HepG2 (cell line): Measurements from ENCODE around the gene IL2RG. TPM values are rescaled to one million over a fixed set of nuclear protein-coding genes. Genes with fewer than 3 reads are reported as not detected.

ENCODE experiments used
- ATAC-seq: fragments of 200-7000 bp; cut with Tn5 transposase; 3 replicates; pipeline ENCODE4 v1.9.1; 2020; ENCODE audit warnings: mild to moderate bottlenecking, moderate library complexity
- BruUV-seq: library from RNA; stranded (reverse); fragments of 400-500 nt; replicated peaks from 2 replicates; lab custom pipeline; 2021; lab: Mats Ljungman, UMichigan
- CTCF ChIA-PET: fragments of 300-600 bp; formaldehyde crosslinking; extraction: SDS; loops from one replicate; lab custom pipeline; 2021; ENCODE audit warnings: low total read pairs, inconsistent platforms, low intra/inter-chr PET ratio; lab: Yijun Ruan, JAX
- POLR2A ChIA-PET: fragments of 350-600 bp; sonication (Branson Sonifier 250); formaldehyde crosslinking; loops from one replicate; lab custom pipeline; 2020; ENCODE audit warnings: antibody characterized with exemption, inconsistent platforms; lab: Yijun Ruan, JAX
- DNase-seq: peaks from one replicate; pipeline ENCODE4 v3.0.0-alpha.2; 2015; ENCODE audit warnings: low spot score
- FAIRE-seq: peaks from 3 replicates; lab custom pipeline; 2011; peaks lifted over from hg19 to GRCh38; lab: Jason Lieb, UNC
- H2AFZ ChIP-seq: one replicate; pipeline ENCODE4 v1.6.1; 2011; ENCODE audit warnings: low read length, inconsistent platforms
- H3K27ac ChIP-seq: fragments of 300-600 bp; 3 replicates; pipeline ENCODE4 v1.8.0; 2011; ENCODE audit warnings: mixed run types, mild to moderate bottlenecking, mixed read lengths, low read length, inconsistent platforms; ENCODE audit not compliant: insufficient read depth; ENCODE audit errors: extremely low read length
- H3K27me3 ChIP-seq, 2 experiments: fragments of 200-600 bp in 1 of 2; 2 replicates in 1 of 2; 3 replicates in 1 of 2; pipeline versions ENCODE4 v1.6.0 to v1.8.0; 2011; ENCODE audit warnings: low read length in 2 of 2, mild to moderate bottlenecking in 2 of 2, moderate library complexity in 2 of 2, inconsistent platforms in 1 of 2; ENCODE audit not compliant: insufficient read depth in 2 of 2, control insufficient read depth in 1 of 2
- H3K36me3 ChIP-seq, 2 experiments: fragments of 200-600 bp in 1 of 2; replicated peaks in 1 of 2; 2 replicates in 1 of 2; 3 replicates in 1 of 2; pipeline versions ENCODE4 v1.5.1 to v1.8.0; 2011; ENCODE audit warnings: low read length in 2 of 2, inconsistent platforms in 1 of 2; ENCODE audit not compliant: insufficient read depth in 2 of 2, control insufficient read depth in 1 of 2
- H3K4me1 ChIP-seq: 2 replicates; pipeline ENCODE4 v1.5.1; 2012; ENCODE audit warnings: low read length, inconsistent platforms; ENCODE audit not compliant: insufficient read depth
- H3K4me2 ChIP-seq: 2 replicates; pipeline ENCODE4 v1.6.0; 2011; ENCODE audit warnings: low read depth, low read length, inconsistent platforms
- H3K4me3 ChIP-seq, 3 experiments: fragments of 200-600 bp in 1 of 3; sonication (generic), shearing (Covaris generic) in 1 of 3; replicated peaks in 1 of 3; 2 replicates each; pipeline ENCODE4 v1.5.1; 2011 to 2016; ENCODE audit warnings: low read length in 3 of 3, inconsistent platforms in 2 of 3, low read depth in 2 of 3, mild to moderate bottlenecking in 2 of 3, control low read depth in 1 of 3, mixed read lengths in 1 of 3; ENCODE audit not compliant: insufficient read depth in 1 of 3
- H3K79me2 ChIP-seq: one replicate; pipeline ENCODE4 v1.6.1; 2011; ENCODE audit warnings: low read length, inconsistent platforms; ENCODE audit not compliant: insufficient read depth
- H3K9ac ChIP-seq: 2 replicates; pipeline ENCODE4 v1.6.0; 2011; ENCODE audit warnings: mild to moderate bottlenecking, low read depth, low read length, inconsistent platforms; ENCODE audit not compliant: insufficient read depth
- H3K9me3 ChIP-seq: 2 replicates; pipeline ENCODE4 v1.5.1; 2012; ENCODE audit warnings: mild to moderate bottlenecking, low read length
- H4K20me1 ChIP-seq: 2 replicates; pipeline ENCODE4 v1.6.0; 2011; ENCODE audit warnings: inconsistent platforms, mild to moderate bottlenecking, low read length, moderate library complexity; ENCODE audit not compliant: insufficient read depth
- AGO2 ChIP-seq: fragments of 200-400 bp; formaldehyde crosslinking; optimal IDR thresholded peaks from 2 replicates; pipeline ENCODE3; 2017; ENCODE audit warnings: mild to moderate bottlenecking, low read depth, low read length, moderate library complexity
- ARNT2 ChIP-seq: sonication (generic); formaldehyde crosslinking; IDR thresholded peaks from 2 replicates; pipeline ENCODE4 v1.8.0; 2022; ENCODE audit warnings: mild to moderate bottlenecking, low read depth, missing genetic modification reagents, moderate library complexity
- HOXA7 ChIP-seq: sonication (generic); formaldehyde crosslinking; IDR thresholded peaks from 2 replicates; pipeline ENCODE4 v1.8.1; 2022; ENCODE audit warnings: mild to moderate bottlenecking, missing genetic modification reagents, moderate library complexity
- MED13 ChIP-seq: sonication (generic); formaldehyde crosslinking; IDR thresholded peaks from 2 replicates; pipeline ENCODE4 v1.5.0; 2020; ENCODE audit warnings: missing genetic modification reagents
- NCOA5 ChIP-seq: sonication (generic); formaldehyde crosslinking; IDR thresholded peaks from 2 replicates; pipeline ENCODE4 v1.4.0; 2020; ENCODE audit warnings: missing genetic modification reagents
- RAD21 ChIP-seq: fragments of 450-650 bp; formaldehyde crosslinking; IDR thresholded peaks from 2 replicates; pipeline ENCODE4 v1.5.0; 2020; ENCODE audit warnings: mild to moderate bottlenecking
- STAT5B ChIP-seq: sonication (generic); formaldehyde crosslinking; IDR thresholded peaks from 2 replicates; pipeline ENCODE4 v1.4.0; 2020; ENCODE audit warnings: missing genetic modification reagents
- TAF15 ChIP-seq: fragments of 200-400 bp; formaldehyde crosslinking; IDR thresholded peaks from one replicate; pipeline ENCODE4 v1.6.1; 2018; ENCODE audit warnings: mild to moderate bottlenecking, low read depth, low read length; ENCODE audit not compliant: poor library complexity, severe bottlenecking
- THAP8 ChIP-seq: sonication (generic); formaldehyde crosslinking; IDR thresholded peaks from 2 replicates; pipeline ENCODE4 v1.5.1; 2020; ENCODE audit warnings: missing genetic modification reagents, mild to moderate bottlenecking, borderline replicate concordance
- ZFP82 ChIP-seq: sonication (generic); formaldehyde crosslinking; IDR thresholded peaks from 2 replicates; pipeline ENCODE4 v1.5.1; 2020; ENCODE audit warnings: mild to moderate bottlenecking, missing genetic modification reagents, borderline replicate concordance
- ZNF281 ChIP-seq: sonication (generic); formaldehyde crosslinking; IDR thresholded peaks from 2 replicates; pipeline ENCODE4 v1.4.0; 2020; ENCODE audit warnings: missing genetic modification reagents, borderline replicate concordance
- ZNF343 ChIP-seq: sonication (generic); formaldehyde crosslinking; IDR thresholded peaks from 2 replicates; pipeline ENCODE4 v1.4.0; 2020; ENCODE audit warnings: mild to moderate bottlenecking, missing genetic modification reagents
- WGBS: methylation state at CpG from one replicate; pipeline ENCODE4 v1.1.6; 2017; ENCODE audit warnings: low lambda C conversion rate; 5-methylcytosine and 5-hydroxymethylcytosine counted together
- in situ Hi-C: cut with HindIII; loops from 2 replicates; pipeline ENCODE4 v1.10.0; 2017; ENCODE audit warnings: low pct_unique_long_range_greater_than_20kb; ENCODE audit not compliant: extremely low pct_ligation_motif_present
- intact Hi-C: fragments of 100-400 bp; cut with micrococcal nuclease; formaldehyde crosslinking; loops from one replicate; pipeline ENCODE4 v1.10.0; 2022; ENCODE audit not compliant: unreplicated experiment
- polyA plus RNA-seq, 8 experiments: library from polyadenylated mRNA; depleted of rRNA in 3 of 8; stranded (reverse) in 7 of 8; unstranded in 1 of 8; fragments of >200 nt; fragmentation: Illumina TruSeq in 4 of 8; extraction: Trizol in 4 of 8; gene quantifications; 2 replicates each; pipeline versions ENCODE4 v1.2.1 to v1.2.3, GENCODE V29; 2011 to 2016; ENCODE audit warnings: low read depth in 4 of 8, missing spikeins in 1 of 8, mixed read lengths in 1 of 8; ENCODE audit not compliant: insufficient read depth in 1 of 8
- total RNA-seq, 5 experiments: library from RNA; depleted of rRNA; stranded (reverse); fragments of >200 nt; fragmentation: Illumina TruSeq; extraction: Trizol; gene quantifications; 2 replicates each; pipeline ENCODE4 v1.2.3, GENCODE V29; 2016; ENCODE audit warnings: low read depth in 1 of 5
- TF ChIP-seq, protein P1 (sequence below): IDR thresholded peaks from 2 replicates; pipeline ENCODE4 v1.6.1; 2018; ENCODE audit warnings: missing genetic modification reagents

Gene IL2RG
- total and polyA plus RNA-seq, 2 of the 13 experiments (the other 11 are each of a cell fraction or from before 2014, with no cell fraction given): 0.98 TPM; not detected in 1

DNA sequence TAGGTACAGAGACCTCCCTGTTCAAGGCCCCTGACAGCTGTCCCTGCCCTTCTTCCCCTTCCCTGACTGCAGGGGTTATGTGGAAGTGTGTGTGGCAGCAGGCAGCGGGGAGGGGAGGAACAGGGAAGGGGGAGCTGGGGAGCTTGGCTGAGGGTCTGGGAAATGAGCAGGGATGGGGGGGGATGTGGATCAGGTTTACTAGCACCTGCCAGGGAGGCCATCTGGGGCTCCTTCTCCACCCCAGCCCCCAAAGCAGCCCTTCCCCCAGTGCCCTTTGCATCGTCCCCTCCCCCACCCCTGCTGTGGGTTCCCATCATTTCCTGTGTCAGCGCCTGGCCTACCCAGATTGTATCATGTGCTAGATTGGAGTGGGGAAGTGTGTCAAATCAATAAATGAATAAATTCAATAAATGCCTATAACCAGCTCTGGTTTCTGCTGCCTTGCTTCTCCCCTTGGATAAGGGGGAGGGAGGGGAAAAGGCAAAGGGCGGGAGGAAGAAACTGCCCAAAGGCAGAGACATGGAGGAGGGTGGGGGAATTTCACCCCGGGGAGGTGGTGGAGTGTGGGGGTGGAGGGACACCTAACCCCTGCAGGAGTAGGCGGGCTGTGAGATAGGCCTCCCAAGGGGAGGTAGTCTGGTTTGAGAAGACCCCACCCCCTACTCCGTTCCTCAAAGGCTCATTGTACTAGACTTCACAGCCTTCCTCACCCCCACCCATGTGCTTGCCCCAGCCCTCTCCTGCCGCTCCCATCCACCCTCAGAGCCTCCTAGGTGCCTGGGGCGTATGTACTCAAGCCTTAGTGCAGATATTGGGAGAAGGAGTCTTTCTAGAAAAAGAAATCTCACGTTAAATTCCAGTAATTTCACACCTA, 8.0 kb downstream of the IL2RG start:
- in situ Hi-C loops (no loop called here), intact Hi-C loops (no loop called here)
- no peaks in the 10 kb centered on the region for H3K9me3 ChIP-seq
- no TSS peak for BruUV-seq
- no peaks in the 10 kb centered on the region for H4K20me1 ChIP-seq
- ATAC-seq: peak; percentile 57
- 39% methylated on average over 6 of the region's 10 CpGs for WGBS
- no peak for DNase-seq
- no peaks in the 10 kb centered on the region for H3K27me3 ChIP-seq
- peak overlapping the region in 1 of 3 experiments; percentile 23; a peak in 2 of 6 replicates for H3K4me3 ChIP-seq
- H3K79me2 ChIP-seq: no peaks in the 10 kb centered on the region
- peak overlapping the region; percentile 58 for H3K4me2 ChIP-seq
- TF ChIP-seq NCOA5 (no peak), ZNF281 (CRISPR knock-in tag) (peak; percentile 74)
- no peak overlapping the region for H2AFZ ChIP-seq
- H3K4me1 ChIP-seq: peaks cover 29% of the 10 kb centered on the region
- no peaks in the 10 kb centered on the region for H3K36me3 ChIP-seq
- no peak overlapping the region for H3K9ac ChIP-seq
- ChIA-PET CTCF (no interaction called here), POLR2A (interaction anchor here (2.8 kb wide), 1 partner anchor 15 kb away, joined by 14 read pairs; the partner anchor contains the start of gene MED12)
- H3K27ac ChIP-seq: peak overlapping the region; percentile 18
- FAIRE-seq: peak; percentile 44

DNA sequence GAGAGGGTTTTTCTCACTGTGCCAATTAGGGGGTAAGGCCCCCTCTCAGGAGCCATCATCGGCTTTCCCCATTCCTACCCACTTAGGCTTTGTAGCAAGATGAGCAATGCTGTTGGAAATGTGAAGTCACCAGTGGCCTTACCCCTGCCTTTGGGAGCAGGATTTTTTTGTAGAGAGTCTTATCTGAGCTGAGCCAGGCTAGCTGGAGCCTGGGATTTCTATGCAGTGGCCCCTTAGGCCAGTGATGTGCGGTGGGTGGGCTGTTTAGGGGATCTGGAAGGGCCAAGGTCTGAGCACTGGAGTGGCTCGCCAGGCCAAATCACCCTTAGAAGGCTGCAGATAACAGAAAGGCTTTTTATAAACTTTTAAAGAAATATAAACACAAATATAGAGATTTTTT, 9.1 kb downstream of the IL2RG start:
- H3K9me3 ChIP-seq: no peaks in the 10 kb centered on the region
- no peak for ATAC-seq
- peaks cover 39% of the 10 kb centered on the region for H3K4me1 ChIP-seq
- no peak overlapping the region for H3K4me2 ChIP-seq
- DNase-seq: no peak
- in situ Hi-C loops: no loop called here
- no peak overlapping the region for H3K4me3 ChIP-seq
- FAIRE-seq: no peak
- no TSS peak for BruUV-seq
- H3K79me2 ChIP-seq: no peaks in the 10 kb centered on the region
- 89% methylated on average over 1 of the region's 3 CpGs for WGBS
- ChIA-PET CTCF (no interaction called here), POLR2A (interaction anchor here (2.8 kb wide), 1 partner anchor 16 kb away, joined by 14 read pairs; the partner anchor contains the start of gene MED12)
- intact Hi-C loops: no loop called here
- H4K20me1 ChIP-seq: no peaks in the 10 kb centered on the region
- H2AFZ ChIP-seq: no peak overlapping the region
- H3K27me3 ChIP-seq: no peaks in the 10 kb centered on the region
- H3K36me3 ChIP-seq: no peaks in the 10 kb centered on the region
- H3K9ac ChIP-seq: no peak overlapping the region
- H3K27ac ChIP-seq: no peak overlapping the region
- TF ChIP-seq ARNT2 (CRISPR knock-in tag) (no peak), STAT5B (CRISPR knock-in tag) (no peak), RAD21 (CRISPR knock-in tag) (no peak), ZNF343 (CRISPR knock-in tag) (no peak), ZFP82 (no peak), HOXA7 (CRISPR knock-in tag) (no peak), MED13 (CRISPR knock-in tag) (no peak), AGO2 (no peak), TAF15 (no peak), THAP8 (CRISPR knock-in tag) (no peak)
- TF ChIP-seq, protein P1, sequence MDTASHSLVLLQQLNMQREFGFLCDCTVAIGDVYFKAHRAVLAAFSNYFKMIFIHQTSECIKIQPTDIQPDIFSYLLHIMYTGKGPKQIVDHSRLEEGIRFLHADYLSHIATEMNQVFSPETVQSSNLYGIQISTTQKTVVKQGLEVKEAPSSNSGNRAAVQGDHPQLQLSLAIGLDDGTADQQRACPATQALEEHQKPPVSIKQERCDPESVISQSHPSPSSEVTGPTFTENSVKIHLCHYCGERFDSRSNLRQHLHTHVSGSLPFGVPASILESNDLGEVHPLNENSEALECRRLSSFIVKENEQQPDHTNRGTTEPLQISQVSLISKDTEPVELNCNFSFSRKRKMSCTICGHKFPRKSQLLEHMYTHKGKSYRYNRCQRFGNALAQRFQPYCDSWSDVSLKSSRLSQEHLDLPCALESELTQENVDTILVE (CRISPR knock-in tag): no peak
